Endothelial cell of umbilical vein (primary cell): ENCODE results near the gene TSNAX. TPM values are rescaled to one million over a fixed set of nuclear protein-coding genes. Genes with fewer than 3 reads are reported as not detected.

ENCODE experiments used
- BruUV-seq: library from RNA; stranded (reverse); fragments of 400-500 nt; replicated peaks from 2 replicates; lab custom pipeline; 2021; lab: Mats Ljungman, UMichigan
- CTCF ChIA-PET: fragments of 300-600, 350-600 bp; sonication (Branson Sonifier 250); formaldehyde crosslinking; loops from one replicate; lab custom pipeline; 2021; ENCODE audit warnings: antibody characterized with exemption, inconsistent platforms; lab: Charles Lee
- POLR2A ChIA-PET: fragments of 300-600, 350-600 bp; sonication (Branson Sonifier 250); formaldehyde crosslinking; loops from one replicate; lab custom pipeline; 2021; ENCODE audit warnings: antibody characterized with exemption, inconsistent platforms; lab: Charles Lee
- DNase-seq: peaks from one replicate; pipeline ENCODE4 v3.0.0-alpha.2; 2011; ENCODE audit warnings: low read depth, low spot score
- FAIRE-seq: peaks from 2 replicates; lab custom pipeline; 2011; peaks lifted over from hg19 to GRCh38; lab: Jason Lieb, UNC
- H2AFZ ChIP-seq: 2 replicates; pipeline ENCODE4 v1.6.0; 2012; ENCODE audit warnings: low read depth, low read length, control low read depth, inconsistent platforms
- H3K27ac ChIP-seq: 2 replicates; pipeline ENCODE4 v1.5.1; 2011; ENCODE audit warnings: low read depth, mild to moderate bottlenecking, control low read depth, low read length, moderate library complexity; ENCODE audit not compliant: insufficient read depth
- H3K27me3 ChIP-seq, 2 experiments: 2 replicates each; pipeline versions ENCODE4 v1.6.0 to v1.6.1; 2011; ENCODE audit warnings: low read length in 2 of 2, mixed read lengths in 1 of 2; ENCODE audit not compliant: control insufficient read depth in 2 of 2, insufficient read depth in 2 of 2
- H3K36me3 ChIP-seq, 2 experiments: 2 replicates in 1 of 2; 3 replicates in 1 of 2; pipeline ENCODE4 v1.5.1; 2011; ENCODE audit warnings: low read length in 2 of 2, mild to moderate bottlenecking in 1 of 2, moderate library complexity in 1 of 2; ENCODE audit not compliant: control insufficient read depth in 2 of 2, insufficient read depth in 2 of 2; ENCODE audit errors: extremely low read depth in 1 of 2
- H3K4me1 ChIP-seq: 3 replicates; pipeline ENCODE4 v1.5.1; 2011; ENCODE audit warnings: mild to moderate bottlenecking, low read length; ENCODE audit not compliant: control insufficient read depth, insufficient read depth; ENCODE audit errors: extremely low read depth
- H3K4me2 ChIP-seq: 2 replicates; pipeline ENCODE4 v1.6.1; 2011; ENCODE audit warnings: low read length, control low read depth, mixed read lengths; ENCODE audit not compliant: insufficient read depth
- H3K4me3 ChIP-seq, 3 experiments: fragments of 200-600 bp in 1 of 3; sonication (generic), shearing (Covaris generic) in 1 of 3; replicated peaks in 1 of 3; 2 replicates each; pipeline ENCODE4 v1.5.1; 2011 to 2016; ENCODE audit warnings: control low read depth in 3 of 3, low read length in 3 of 3, mild to moderate bottlenecking in 2 of 3, inconsistent platforms in 1 of 3, low read depth in 1 of 3, moderate library complexity in 1 of 3; ENCODE audit not compliant: insufficient read depth in 1 of 3
- H3K79me2 ChIP-seq: 2 replicates; pipeline ENCODE4 v1.6.0; 2012; ENCODE audit warnings: low read length, inconsistent platforms; ENCODE audit not compliant: control insufficient read depth, insufficient read depth
- H3K9ac ChIP-seq: replicated peaks from 2 replicates; pipeline ENCODE3; 2011; ENCODE audit warnings: low read length, control low read depth; ENCODE audit not compliant: insufficient read depth; ENCODE audit errors: extremely low read depth
- H3K9me1 ChIP-seq: replicated peaks from 3 replicates; pipeline ENCODE4 v1.6.0; 2011; ENCODE audit warnings: mild to moderate bottlenecking, low read length; ENCODE audit not compliant: control insufficient read depth, insufficient read depth; ENCODE audit errors: extremely low read depth
- H3K9me3 ChIP-seq: replicated peaks from 2 replicates; pipeline ENCODE4 v1.5.1; 2012; ENCODE audit warnings: low read length, inconsistent platforms; ENCODE audit not compliant: control insufficient read depth, insufficient read depth
- H4K20me1 ChIP-seq: replicated peaks from 2 replicates; pipeline ENCODE3; 2011; ENCODE audit warnings: mild to moderate bottlenecking, low read length; ENCODE audit not compliant: control insufficient read depth, insufficient read depth; ENCODE audit errors: extremely low read depth
- CTCF ChIP-seq, 2 donors: IDR thresholded peaks; 1 replicate in 1 of 2; 2 replicates in 1 of 2; pipeline ENCODE4 v1.5.1; 2011; ENCODE audit warnings: low read length in 2 of 2, mild to moderate bottlenecking in 2 of 2, moderate library complexity in 2 of 2, control low read depth in 1 of 2, inconsistent platforms in 1 of 2, low read depth in 1 of 2; ENCODE audit not compliant: insufficient read depth in 1 of 2; ENCODE audit errors: extremely low read depth in 1 of 2
- EZH2 ChIP-seq: IDR thresholded peaks from 2 replicates; pipeline ENCODE4 v1.6.1; 2012; ENCODE audit warnings: borderline replicate concordance, low read depth, mild to moderate bottlenecking, moderate library complexity, low read length, inconsistent platforms; ENCODE audit not compliant: severe bottlenecking
- FOS ChIP-seq: IDR thresholded peaks from 2 replicates; pipeline ENCODE4 v1.6.1; 2011; ENCODE audit warnings: mild to moderate bottlenecking, low read length, moderate library complexity, borderline replicate concordance; ENCODE audit not compliant: insufficient read depth
- GATA2 ChIP-seq: IDR thresholded peaks from 2 replicates; pipeline ENCODE4 v1.7.0; 2011; ENCODE audit warnings: low read depth, mild to moderate bottlenecking, moderate library complexity, mixed read lengths, low read length; ENCODE audit not compliant: insufficient read length, insufficient read depth
- JUN ChIP-seq: IDR thresholded peaks from 2 replicates; pipeline ENCODE4 v1.6.1; 2011; ENCODE audit warnings: borderline replicate concordance, low read depth; ENCODE audit not compliant: insufficient read length, insufficient read depth
- MAX ChIP-seq: IDR thresholded peaks from 2 replicates; pipeline ENCODE4 v1.6.1; 2011; ENCODE audit not compliant: insufficient read depth, insufficient read length
- MYC ChIP-seq: IDR thresholded peaks from one replicate; pipeline ENCODE4 v1.6.1; 2011; ENCODE audit warnings: mild to moderate bottlenecking, low read depth, low read length
- POLR2A ChIP-seq: IDR thresholded peaks from 2 replicates; pipeline ENCODE4 v1.6.1; 2012; ENCODE audit warnings: low read depth, mild to moderate bottlenecking, control low read depth, low read length
- POLR2AphosphoS5 ChIP-seq: IDR thresholded peaks from 2 replicates; pipeline ENCODE4 v1.6.1; 2012; ENCODE audit warnings: low read depth, mild to moderate bottlenecking, control low read depth, low read length, moderate library complexity; ENCODE audit not compliant: insufficient read depth
- dilution Hi-C: fragments of 300-500 bp; cut with MboI; formaldehyde crosslinking; loops from one replicate; pipeline ENCODE4 v1.15.0; 2019; ENCODE audit warnings: low sequenced_read_pairs; ENCODE audit not compliant: extremely low pct_ligation_motif_present
- intact Hi-C: fragments of 100-400 bp; cut with micrococcal nuclease; formaldehyde crosslinking; loops from one replicate; pipeline ENCODE4 v1.10.0; 2022
- polyA plus RNA-seq, 4 experiments: library from polyadenylated mRNA; depleted of rRNA in 3 of 4; stranded (reverse) in 3 of 4; unstranded in 1 of 4; fragments of >200 nt; gene quantifications; 2 replicates each; pipeline versions ENCODE4 v1.2.1 to v1.2.3, GENCODE V29; 2011 to 2012; ENCODE audit warnings: missing spikeins in 1 of 4
- total RNA-seq: library from RNA; stranded (reverse); gene quantifications from 2 replicates; pipeline ENCODE4 v1.2.3, GENCODE V29; 2021

Gene TSNAX
- total and polyA plus RNA-seq, 2 donors (not counting 3 experiments of a cell fraction or from before 2014, with no cell fraction given), result 6.3 to 26.3 TPM

GRCh38 chr1:231485029-231485784 lies 43.3 kb upstream of the TSNAX start:
- Histone ChIP-seq H3K4me3 (no peak overlapping the region), H3K9me3 (no peaks in the 10 kb centered on the region), H3K4me2 (no peak overlapping the region), H3K79me2 (no peaks in the 10 kb centered on the region), H3K27ac (no peak overlapping the region), H3K27me3 (no peaks in the 10 kb centered on the region), H3K9ac (no peak overlapping the region), H4K20me1 (no peaks in the 10 kb centered on the region), H3K4me1 (no peaks in the 10 kb centered on the region), H3K36me3 (no peaks in the 10 kb centered on the region), H3K9me1 (no peaks in the 10 kb centered on the region), H2AFZ (no peak overlapping the region)
- intact Hi-C loops, result no loop called here
- FAIRE-seq (no peak), DNase-seq (no peak)
- dilution Hi-C loops, result no loop called here
- BruUV-seq, result no TSS peak
- CTCF ChIA-PET, result interaction anchor here (1.2 kb wide), 1 partner anchor 17 kb away, joined by 3 read pairs; no protein-coding TSS in a partner anchor
- no peak for TF ChIP-seq CTCF (IDR thresholded peaks at IDR 0.05; ENCODE audit: extremely low read depth in 1 of 2, insufficient read depth in 1 of 2, low read depth in 1 of 2, low read length in 2 of 2)
- TF ChIP-seq POLR2A, result no peak
- no peak for TF ChIP-seq MYC
- TF ChIP-seq JUN, result no peak
- TF ChIP-seq EZH2, result no peak
- no peak for TF ChIP-seq FOS
- no peak for TF ChIP-seq MAX
- no peak for TF ChIP-seq GATA2
- TF ChIP-seq POLR2AphosphoS5, result no peak
- POLR2A ChIA-PET, result no interaction called here
